Hematopoietic multipotent progenitor cell treated with erythropoietin and hydrocortisone succinate and interleukin-3 and kit ligand, for 15 days (in vitro differentiated cells): Measurements from ENCODE around the gene PLEKHH3.

Source experiments
- DNase-seq: peaks from one replicate; pipeline ENCODE4 v3.0.0-alpha.2; 2015; ENCODE audit warnings: low spot score

Gene PLEKHH3

DNA sequence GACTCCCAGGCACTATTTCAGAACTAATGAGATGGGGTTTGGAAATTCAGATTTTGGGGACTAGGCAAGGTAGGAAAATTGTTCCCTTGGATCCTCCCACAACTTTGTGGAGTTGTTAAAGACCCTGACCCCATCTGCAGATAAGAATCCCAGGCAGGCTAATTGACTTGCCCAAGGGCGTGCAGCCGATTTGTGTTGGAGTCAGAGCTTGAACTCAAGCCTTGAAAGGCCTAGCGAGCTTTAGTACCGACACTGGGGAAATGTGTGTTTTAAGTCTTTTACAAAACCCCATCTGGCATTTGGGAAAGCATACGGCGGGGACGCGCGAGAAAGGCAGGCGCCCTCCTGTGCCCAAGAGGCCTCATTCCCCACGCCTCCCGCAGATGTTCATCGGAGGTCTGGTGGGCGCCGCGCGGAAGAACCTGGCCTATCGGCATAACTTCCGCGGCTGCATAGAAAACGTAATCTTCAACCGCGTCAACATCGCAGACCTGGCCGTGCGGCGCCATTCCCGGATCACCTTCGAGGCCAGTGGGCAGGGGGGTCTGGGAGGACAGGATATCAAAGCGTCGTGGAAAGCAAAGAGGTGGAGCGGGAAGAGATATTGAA is 9.8 kb upstream of the PLEKHH3 start:
- no peak for DNase-seq

DNA sequence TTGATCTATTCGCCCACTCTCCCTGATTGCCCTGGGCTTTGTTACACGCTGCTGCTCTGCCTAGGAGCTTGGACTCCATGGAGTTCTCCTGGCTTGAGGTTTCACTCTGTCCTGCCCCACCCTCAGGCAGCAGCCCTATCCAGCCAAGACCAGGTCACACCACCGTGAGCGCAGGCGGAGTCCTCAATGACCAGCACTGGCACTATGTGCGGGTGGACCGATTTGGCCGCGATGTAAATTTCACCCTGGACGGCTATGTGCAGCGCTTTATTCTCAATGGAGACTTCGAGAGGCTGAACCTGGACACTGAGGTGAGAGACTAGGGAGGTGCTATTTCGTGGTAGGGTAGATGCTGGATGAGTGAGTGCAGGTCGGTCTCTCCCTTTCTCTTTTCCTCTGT is 9.0 kb upstream of the PLEKHH3 start:
- DNase-seq, result no peak

DNA sequence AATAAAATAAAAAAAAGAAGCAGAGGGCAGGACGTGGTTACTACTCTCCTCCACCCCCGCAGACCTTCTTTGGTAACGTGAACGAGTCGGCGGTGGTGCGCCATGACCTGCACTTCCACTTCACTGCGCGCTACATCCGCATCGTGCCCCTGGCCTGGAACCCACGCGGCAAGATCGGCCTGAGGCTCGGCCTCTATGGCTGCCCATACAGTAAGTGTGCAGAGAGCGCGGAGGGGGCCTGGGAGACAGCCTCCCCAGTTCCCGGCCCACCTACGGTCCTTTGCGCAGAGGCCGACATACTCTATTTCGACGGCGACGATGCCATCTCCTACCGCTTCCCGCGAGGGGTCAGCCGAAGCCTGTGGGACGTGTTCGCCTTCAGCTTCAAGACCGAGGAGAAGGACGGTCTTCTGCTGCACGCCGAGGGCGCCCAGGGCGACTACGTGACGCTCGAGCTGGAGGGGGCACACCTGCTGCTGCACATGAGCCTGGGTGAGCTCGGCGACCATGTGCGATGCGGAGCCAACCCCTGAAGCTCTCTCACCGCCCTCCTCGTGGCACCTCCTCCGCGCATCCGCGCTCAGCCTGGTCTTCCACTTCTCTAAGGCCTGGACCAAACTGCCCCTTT is 8.2 kb upstream of the PLEKHH3 start:
- no peak for DNase-seq

DNA sequence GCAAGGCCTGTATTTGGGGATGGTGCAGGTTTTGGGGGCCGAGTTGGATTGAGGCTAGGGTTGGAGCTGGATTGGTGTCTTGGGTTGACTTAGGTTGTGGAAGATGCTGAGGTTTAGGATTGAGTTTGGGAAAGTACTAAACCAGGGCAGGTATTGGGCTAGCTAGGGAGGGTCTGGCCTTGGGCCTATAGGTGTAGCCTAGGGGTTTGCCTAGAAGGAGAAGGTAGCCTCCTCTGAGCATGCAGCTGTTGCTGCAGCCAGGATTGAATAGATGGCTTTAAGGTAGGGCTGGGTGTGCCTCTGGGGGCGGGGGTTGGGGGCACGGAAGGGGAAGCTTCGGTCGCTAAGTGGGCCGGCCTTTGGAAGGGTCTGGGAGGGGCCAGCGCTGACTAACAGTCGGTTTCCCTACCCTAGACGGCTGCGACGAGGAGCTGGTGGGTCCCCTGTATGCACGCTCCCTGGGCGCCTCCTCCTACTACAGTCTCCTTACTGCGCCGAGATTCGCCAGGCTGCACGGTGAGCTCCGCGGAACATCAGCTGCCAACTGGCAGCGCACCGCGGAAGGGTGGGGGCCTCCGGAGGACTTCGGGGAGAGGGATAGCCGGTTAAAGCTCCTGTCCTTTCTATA is 6.7 kb upstream of the PLEKHH3 start:
- DNase-seq, result no peak

DNA sequence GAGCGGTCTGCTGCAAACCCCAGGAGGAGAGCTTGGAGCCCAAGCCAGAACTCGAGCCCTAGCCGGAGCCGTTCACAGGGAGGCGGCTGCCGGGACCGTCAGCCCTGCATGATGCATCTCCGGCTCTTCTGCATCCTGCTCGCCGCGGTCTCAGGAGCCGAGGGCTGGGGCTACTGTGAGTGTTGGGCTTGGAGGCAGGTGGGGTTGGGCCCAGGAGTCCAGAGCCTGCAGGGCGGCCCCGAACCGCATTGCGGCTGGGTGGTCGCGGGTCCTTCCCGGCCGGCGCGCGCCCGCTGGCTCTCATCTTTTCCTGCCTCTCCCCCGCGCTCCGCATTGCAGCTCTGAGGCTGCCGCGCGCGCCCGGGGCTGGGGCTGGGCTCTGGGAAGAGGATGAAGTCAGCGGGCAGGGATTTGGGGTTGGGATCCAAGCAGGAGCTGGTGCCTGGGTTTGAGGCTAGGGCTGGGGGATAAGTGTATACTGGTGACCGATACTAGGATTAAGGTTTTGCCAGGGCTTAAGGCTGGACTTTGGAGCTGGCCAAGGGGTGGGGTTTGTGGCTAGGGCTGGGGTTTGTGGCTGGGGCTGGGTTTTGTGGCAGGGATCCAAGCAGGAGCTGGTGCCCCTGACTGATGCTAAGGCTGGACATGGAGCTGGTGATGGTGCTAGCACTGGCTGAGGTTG is 6.1 kb upstream of the PLEKHH3 start:
- DNase-seq, result no peak

DNA sequence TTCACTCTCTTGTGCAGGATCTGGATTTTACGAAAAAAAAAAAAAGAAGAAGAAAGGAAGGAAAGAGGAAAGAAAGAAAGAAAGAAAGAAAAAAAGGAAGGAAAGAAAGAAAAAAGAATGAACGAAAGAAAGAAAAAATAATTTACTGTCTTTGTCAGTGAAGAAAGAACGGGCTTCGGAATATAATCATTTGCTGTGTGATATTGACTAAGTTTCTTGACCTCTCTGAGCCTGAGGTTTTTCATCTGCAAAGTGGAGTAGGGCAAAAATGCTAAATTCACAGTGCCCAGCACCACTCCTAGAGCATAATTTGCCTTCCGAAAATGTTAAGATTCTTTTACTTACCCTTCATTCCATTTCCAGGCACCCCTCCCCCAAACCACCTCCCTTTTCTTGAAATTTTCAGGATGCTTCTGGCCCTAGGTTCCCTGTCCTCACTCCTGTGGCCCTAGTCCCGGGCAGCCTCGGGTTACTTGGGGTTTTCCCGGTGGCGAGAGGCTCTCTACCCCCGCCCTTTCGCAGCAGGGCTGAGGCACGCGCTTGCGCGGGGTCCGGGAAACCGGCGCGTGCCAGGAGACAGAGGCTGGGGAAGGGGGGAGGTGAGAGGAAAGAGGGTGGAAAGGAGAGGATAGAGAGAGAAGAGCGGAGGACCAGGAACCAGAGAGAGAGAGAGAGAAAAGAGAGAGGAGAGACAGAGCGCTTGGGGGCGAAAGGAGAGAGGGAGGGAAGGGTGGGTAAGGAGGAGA is 5.4 kb upstream of the PLEKHH3 start, which contains the start of gene CNTNAP1:
Gene CNTNAP1, plus strand, starts transcription at position 556 of the 746 bp plus-strand sequence. CDS start 299 bp downstream, outside the sequence.
- DNase-seq, result no peak

DNA sequence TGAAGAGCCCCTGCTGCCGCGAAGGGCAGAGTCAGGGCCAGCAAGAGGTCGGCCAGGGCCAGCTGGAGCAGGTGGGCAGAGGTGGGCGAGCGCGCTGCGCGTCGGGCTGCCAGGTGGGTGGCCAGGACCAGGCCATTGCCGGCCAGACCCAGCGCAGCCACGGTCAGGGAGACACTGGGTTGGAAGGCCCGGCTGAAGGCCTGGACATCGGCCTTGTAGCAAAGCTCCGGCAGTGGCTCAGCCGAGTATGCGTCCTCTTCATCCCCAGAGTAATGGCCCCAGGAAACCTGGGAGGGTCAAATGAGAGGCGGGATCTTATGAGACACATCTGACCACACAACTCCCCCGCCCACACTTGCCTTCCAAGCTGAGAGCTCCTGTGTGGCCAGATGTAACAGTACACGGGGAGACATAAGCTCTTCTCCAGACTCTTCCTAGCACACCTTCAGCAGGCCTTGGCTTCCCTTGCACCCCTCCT is 3.6 kb upstream of the PLEKHH3 start:
- no peak for DNase-seq

DNA sequence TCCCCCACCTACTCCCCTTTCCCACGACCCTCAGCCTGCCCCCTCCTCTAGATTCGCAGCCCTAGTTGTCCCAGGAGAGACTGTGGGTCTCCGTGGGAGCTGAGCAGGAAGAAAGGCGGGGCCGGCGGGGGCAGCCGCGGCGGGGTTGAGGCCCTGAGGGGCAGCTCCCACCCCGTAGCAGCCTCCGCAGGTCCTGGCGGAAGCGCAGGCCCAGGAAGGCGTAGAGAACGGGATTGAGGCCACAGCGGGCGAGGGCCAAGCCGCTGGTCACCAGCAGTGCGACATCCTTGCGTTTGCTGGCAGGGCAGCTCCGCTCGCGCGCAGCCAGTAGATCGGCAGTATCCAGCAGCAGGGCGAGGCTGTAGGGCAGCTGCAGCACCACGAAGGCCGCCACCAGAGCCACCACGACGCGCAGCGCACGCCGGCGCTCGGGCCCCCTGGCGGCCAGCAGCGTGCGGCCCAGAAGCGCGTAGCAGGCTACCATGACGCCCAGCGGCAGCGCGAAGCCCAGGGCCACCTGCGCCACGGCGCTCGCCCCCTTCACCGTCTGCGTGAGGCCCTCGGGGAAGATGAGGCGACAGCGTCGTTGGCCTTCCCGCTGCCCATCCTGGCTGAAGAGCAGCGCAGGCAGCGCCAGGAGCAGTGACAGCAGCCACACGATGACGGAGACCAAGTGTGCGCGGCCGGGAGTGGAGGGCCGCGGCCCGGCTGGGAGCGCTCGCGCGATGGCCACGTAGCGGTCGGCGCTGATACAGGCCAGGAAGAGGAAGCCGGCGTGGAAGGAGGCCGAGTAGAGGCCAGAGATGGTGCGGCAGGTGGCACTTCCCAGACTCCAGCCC is 2.9 kb upstream of the PLEKHH3 start:
- peak; percentile 89 for DNase-seq

DNA sequence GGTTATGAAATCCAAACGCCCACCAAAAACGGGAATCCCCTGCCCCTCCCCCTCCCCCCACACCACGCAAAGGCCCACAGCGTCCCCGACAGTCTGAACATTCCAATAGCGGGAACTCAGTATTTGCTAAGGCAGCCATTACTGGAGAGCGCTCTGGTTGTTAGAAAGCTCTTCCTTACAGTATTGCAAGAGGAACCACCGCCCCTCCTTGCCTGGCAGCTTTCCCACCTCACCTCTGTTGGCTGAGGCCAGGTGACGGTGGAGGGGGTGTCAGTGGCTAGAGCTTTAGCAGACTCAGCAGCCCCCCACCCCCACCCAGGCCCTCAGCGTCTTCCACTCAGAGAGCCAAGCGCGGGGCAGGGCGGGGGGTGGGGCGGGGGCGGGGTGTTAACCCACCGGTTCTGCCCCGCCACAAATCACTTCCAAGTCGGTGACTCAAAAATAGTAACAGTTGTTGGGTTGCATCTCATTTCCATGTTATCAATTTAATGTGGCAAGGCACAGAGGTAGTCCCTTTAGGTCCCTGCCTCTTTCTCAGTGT is 2.2 kb upstream of the PLEKHH3 start:
- no peak for DNase-seq

DNA sequence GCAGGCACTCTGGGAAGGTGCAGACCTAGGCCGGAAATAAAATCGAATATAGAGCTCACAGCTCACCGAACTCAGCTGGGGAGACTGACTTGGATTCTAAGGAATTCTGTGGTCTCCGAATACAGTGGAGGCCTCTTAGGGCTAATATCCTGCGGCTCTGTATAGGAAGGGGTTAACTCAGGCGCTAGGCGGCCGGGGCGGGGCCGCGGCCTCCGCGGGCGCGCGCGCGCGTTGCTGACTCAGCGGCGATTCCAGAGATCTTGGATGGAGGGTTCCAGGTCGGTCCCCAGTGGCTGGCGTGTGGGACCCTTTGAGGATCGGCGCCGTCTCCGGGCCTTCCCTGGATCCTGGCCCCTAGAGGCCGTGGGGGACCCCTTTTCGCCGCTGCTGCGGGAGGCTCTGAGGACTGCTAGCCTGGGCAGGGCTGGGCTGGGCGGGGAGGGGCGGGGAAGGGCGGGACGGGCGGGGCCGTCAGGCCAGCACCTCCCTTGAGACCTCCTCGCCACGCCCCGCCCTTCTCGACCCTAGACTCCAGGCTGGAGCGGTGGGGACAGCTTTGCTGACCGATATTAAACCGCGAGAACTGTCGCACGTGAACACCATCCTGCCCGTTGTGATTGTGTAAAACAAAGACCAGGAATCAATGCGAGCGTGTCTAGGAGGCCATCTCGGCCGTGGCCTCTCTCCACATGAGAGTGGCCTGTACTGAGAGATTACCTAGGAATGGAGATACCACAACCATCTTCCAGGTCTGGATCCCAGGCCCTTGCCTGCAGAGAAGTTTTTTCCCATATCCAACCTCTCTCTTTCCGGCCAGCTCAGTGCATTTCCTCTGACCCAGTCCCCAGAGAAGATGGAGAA is 1.4 kb upstream of the PLEKHH3 start:
- DNase-seq, result peak; percentile 84

DNA sequence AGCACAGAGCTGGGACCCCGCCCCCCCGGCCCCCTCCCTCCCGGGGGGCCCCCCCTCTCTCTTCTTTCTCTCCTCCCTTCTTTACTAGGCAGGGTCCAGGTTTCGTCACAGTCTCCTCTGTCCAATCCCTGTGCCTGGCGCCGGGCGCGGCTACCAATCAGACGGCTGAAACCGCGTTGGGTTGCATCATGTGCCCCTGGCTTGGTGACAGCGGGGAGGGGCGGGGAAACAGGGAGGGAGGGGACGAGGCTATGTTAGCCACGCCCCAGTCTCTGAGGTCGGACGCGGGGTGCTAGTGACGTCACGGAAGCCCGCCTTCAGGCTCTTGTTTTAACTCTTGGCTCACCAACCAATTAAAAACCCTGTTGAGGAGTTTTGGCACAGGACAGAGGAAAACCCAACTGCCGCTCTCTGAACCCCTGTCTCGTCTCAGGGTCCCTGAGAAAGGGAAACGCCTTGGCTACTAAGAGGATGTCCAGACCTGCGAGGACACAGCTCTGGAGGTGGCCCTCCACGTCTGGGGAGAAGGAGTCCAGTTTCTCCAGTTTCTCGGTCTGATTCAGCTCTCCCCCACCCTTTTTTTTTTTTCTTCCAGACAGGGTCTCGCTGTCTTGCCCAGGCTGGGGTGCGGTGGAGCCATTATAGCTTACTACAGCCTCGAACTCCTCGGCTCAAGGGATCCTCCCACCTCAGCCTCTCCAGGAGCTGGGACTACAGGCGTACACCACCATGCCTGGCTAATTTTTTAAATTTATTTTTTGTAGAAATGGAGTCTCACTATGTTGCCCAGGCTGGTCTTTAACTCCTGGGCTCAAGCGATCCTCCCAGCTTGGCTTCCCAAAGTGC is 441 bp upstream of the PLEKHH3 start:
- peak; percentile 100 for DNase-seq

DNA sequence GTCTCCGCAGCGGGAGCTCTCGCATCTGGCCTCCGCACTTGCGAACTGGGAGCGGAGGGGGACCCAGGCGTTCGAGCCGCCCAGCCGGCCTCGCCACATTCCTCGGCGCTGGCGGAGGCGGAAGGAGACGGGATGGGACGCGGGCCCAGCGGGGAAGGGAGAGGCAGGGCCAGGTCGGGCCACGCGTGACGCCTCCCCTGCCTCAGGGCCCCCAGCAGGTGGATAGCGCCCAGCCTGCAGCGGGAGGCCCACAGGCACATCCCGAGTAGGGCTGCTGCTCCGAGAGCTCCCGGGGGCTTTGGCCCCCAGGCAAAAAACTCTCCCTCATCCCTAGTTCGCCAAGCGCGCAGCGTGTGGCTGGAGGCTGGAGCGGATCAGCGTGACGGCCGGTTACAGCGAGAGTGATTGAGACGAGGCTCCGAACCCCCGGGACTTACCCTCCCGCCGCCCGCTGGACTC is 800 bp downstream of the PLEKHH3 start:
- DNase-seq, result peak; percentile 43

DNA sequence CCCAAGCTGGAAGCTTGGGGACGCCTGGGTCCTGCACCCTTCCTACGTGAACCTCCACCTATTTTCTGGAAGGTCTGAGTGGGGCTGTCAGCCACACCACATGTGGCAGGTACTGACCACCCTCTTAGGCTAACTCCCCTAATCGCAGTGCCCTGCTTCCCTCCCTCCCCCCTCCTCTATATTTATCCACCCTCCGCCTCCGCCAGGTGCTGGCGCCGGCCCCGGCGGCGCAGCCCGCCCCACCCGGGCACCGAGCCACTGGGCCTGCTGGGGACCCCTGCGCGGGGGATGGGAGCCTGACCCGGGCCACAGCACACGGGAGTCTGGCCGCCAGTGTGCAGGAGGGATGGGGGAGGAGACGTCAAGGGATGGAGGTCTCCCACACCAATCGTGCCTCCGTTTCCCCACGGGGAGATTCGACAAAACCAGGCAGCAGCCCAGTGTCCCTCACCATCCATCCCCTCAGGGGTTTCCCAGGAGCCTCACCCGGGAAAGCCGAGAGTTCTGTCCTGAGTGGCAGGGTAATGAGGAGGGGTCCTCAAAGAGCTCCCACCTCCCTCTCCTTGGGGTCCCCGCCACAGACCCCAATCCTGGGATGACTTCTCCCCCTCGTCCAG is 1.3 kb downstream of the PLEKHH3 start:
- DNase-seq, result no peak

DNA sequence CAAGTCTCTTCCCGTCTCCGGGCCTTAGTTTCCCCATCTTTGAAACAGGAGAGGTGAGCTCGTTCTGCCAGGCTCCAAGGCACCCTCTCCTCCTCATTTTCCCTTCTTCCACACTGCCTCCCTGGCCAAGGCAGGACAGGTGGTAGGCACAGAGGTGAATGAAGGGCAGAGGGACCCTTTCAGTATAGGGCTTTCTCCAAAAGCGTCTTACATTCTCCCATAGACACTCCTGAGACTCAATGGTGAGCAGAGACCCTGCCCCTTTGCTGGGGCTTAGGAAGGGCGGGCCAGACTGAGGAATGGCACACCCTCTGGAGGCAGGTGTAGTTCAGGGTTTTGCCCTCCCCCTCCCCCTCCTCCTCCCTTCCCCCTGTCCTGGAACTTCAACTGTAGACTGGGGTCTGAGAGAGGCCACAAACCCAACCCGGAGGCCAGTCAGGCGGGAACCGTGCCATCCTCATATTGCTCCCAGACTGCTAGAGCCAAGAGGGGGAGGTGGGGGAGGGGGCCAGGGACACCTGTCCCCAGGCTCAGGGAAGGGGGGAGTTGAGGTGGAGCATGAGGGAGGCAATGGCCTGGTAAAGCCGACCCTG is 1.9 kb downstream of the PLEKHH3 start:
- DNase-seq, result no peak

DNA sequence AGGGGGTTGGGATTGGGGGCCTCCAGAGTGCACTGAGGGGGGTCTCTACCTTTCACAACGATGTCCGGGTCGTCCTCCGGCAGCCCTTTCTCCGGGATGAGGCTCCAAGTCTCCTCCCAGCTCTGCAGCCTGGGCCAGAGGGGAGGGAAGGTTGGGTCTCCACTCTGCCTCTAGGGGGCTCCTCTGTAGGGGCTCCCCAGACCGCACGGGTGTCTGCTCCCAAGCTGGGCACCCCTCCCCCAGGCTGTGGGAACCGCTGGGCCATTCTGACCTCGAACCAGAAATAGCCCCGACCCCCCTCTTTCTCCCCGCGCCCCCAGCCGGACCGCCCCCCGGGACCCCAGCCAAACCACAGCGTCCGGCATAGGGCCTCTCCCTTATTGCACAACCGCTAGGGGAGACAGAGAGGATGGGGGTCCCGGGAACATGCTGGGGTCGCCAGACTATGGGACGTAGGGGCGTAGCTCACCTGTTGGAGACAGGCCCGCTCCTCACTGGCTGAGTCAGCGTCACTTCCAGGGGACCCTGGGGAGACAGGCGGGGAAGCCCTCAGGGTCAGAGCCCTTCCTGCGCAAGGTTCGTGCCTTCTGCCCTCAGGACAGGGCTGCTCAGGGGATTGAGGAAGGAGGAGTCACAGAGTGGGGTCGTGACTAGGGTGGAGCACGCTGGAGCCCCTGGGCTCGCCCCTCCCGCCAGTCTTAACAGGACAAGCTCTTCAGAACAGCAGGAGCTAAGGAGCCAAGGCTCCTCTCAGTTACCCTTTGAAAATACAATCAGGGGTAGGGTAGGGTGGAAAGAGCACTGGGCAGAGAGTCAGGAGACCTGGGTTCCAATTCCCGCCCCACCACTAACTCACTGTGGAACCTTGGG is 2.7 kb downstream of the PLEKHH3 start:
- peak; percentile 65 for DNase-seq

DNA sequence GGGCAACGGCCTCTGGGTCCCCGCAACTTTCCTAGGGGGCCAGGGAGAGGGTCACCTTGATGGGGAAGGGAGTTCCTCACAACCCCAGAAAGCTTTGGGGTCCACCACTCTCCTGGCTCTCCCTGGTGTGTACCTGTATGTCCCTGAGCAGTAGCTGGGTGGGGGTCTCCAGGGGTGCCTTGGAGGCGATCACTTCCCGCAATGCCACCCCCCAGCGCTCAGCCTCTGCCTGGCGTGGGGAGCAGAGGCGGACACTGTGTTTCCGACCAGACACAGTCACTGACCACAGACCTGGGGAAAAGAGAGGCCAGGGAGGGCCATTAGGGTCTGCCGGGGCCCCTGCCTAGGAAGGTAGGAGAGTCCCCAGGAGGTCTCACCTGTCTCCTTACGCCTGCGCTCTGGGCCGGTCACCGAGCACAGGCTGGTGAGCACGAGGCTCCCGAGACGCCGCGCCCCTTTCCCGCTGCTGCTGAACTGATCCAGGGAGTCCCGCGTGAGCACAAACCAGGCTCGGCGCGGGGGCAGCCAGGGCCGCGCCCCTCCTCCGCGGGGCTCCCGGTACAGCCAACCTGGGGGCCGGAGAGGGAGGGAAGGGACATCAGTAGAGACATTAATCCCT is 3.4 kb downstream of the PLEKHH3 start:
- no peak for DNase-seq

DNA sequence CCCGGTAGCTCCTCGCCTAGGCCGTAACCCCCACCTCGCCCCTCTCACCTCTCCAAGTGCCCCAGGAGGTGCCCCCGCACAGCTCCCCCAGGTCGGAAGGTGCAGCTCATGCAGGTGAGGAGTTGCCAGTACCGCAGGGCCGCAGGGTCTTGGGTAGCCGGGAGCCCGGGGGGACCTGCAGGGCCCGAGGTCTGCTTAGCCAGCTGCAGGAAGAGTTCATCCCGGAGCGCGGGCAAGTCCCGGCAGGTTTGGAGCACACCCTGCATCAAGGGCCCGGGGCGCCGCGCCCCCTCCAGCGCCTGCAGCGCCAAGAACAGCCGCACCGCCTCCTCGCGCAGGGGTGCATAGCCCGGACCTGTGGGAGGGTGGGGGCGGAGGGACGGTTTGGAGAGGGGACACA is 4.8 kb downstream of the PLEKHH3 start:
- DNase-seq, result no peak
